Prostate gland (tissue), 2 donors: ENCODE results near the gene MGP. TPM values are rescaled to one million over a fixed set of nuclear protein-coding genes. Genes with fewer than 3 reads are reported as not detected.

Experiments
- DNase-seq: peaks from one replicate; pipeline ENCODE4 v3.0.0-alpha.2; 2019; ENCODE audit warnings: low spot score
- H3K27ac ChIP-seq, 2 donors: fragments of 200-600 bp; sonication (generic); 2 replicates each; pipeline ENCODE4 v1.5.1; 2017 to 2019
- H3K27me3 ChIP-seq: fragments of 200-600 bp; sonication (generic); replicated peaks from 2 replicates; pipeline ENCODE4 v1.5.1; 2019; ENCODE audit not compliant: insufficient read depth
- H3K36me3 ChIP-seq, 2 donors: fragments of 200-600 bp; sonication (generic); 1 replicate in 1 of 2; 2 replicates in 1 of 2; pipeline versions ENCODE4 v1.5.1 to v1.8.1; 2017 to 2019
- H3K4me1 ChIP-seq: fragments of 200-600 bp; sonication (generic); replicated peaks from 2 replicates; pipeline ENCODE4 v1.5.1; 2019
- H3K4me3 ChIP-seq, 2 donors: fragments of 200-600 bp; sonication (generic); 2 replicates each; pipeline ENCODE4 v1.5.1; 2017 to 2019
- H3K9me3 ChIP-seq: fragments of 200-600 bp; sonication (generic); 2 replicates; pipeline ENCODE4 v1.5.1; 2017
- POLR2A ChIP-seq: fragments of 450-650 bp; IDR thresholded peaks from one replicate; pipeline ENCODE4 v1.6.1; 2016; ENCODE audit warnings: antibody characterized with exemption, mild to moderate bottlenecking
- POLR2AphosphoS5 ChIP-seq: sonication (generic); formaldehyde crosslinking; IDR thresholded peaks from one replicate; pipeline ENCODE4 v1.6.1; 2017; ENCODE audit warnings: antibody characterized with exemption
- WGBS: methylation state at CpG from one replicate; pipeline ENCODE4 v1.1.5; 2018; 5-methylcytosine and 5-hydroxymethylcytosine counted together
- intact Hi-C: fragments of 100-400 bp; cut with DNase I; formaldehyde crosslinking; loops from one replicate; pipeline ENCODE4 v1.14.2; 2022
- total RNA-seq, 2 donors: library from RNA; depleted of rRNA; stranded (reverse); fragments of >200 nt; gene quantifications; one replicate each; pipeline ENCODE4 v1.1.0, GENCODE V29; 2016
- TF ChIP-seq, protein P1 (sequence below), 4 experiments: fragments of 200-600 bp in 2 of 4; fragments of 450-650 bp in 2 of 4; sonication (generic) in 2 of 4; IDR thresholded peaks; 1 replicate in 3 of 4; 2 replicates in 1 of 4; pipeline ENCODE4 v1.5.1; 2016 to 2019; ENCODE audit warnings: antibody characterized with exemption in 4 of 4, mild to moderate bottlenecking in 2 of 4, moderate library complexity in 2 of 4

The MGP gene
- total RNA-seq, 2 donors from 2014 or later, result 233 to 388 TPM

DNA sequence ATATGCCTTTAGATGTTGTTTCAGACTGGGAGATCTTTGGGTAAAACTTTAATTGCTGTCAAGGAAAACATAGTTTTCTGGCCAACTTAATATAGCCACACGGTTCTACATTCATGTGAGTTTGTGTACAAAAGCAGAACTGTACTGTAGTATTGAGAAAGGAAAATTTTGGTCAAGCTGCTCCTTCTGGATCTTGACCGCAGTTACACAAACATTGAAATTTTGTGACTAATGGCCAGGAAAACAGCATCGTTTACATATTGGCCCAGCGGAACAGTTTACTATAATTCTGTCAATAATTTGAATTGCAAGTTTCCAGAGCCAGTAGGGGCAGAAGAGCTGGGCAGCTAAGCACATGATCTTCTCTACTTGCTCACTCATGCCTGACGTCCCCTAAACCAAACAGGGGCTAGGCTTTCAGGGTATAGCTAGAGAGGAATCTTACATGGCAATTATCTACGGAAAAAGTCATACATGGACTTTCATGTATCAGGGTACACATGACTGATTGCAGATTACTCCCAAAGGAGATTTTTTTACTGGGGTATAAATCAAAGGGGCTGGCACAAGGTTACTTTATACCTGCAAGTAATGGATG is 31.0 kb downstream of the MGP start:
- Histone ChIP-seq H3K4me1 (no peaks in the 10 kb centered on the region), H3K9me3 (no peaks in the 10 kb centered on the region), H3K36me3 (no peaks in the 10 kb centered on the region), H3K27me3 (no peaks in the 10 kb centered on the region), H3K27ac (no peak overlapping the region), H3K4me3 (no peak overlapping the region)
- no peak for DNase-seq
- WGBS, result 39% methylated on average over 6 of the region's 6 CpGs
- TF ChIP-seq, protein P1, sequence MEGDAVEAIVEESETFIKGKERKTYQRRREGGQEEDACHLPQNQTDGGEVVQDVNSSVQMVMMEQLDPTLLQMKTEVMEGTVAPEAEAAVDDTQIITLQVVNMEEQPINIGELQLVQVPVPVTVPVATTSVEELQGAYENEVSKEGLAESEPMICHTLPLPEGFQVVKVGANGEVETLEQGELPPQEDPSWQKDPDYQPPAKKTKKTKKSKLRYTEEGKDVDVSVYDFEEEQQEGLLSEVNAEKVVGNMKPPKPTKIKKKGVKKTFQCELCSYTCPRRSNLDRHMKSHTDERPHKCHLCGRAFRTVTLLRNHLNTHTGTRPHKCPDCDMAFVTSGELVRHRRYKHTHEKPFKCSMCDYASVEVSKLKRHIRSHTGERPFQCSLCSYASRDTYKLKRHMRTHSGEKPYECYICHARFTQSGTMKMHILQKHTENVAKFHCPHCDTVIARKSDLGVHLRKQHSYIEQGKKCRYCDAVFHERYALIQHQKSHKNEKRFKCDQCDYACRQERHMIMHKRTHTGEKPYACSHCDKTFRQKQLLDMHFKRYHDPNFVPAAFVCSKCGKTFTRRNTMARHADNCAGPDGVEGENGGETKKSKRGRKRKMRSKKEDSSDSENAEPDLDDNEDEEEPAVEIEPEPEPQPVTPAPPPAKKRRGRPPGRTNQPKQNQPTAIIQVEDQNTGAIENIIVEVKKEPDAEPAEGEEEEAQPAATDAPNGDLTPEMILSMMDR (IDR thresholded peaks at IDR 0.05), result no peak
- TF ChIP-seq POLR2A (no peak), POLR2AphosphoS5 (no peak)
- intact Hi-C loops, result no loop called here

DNA sequence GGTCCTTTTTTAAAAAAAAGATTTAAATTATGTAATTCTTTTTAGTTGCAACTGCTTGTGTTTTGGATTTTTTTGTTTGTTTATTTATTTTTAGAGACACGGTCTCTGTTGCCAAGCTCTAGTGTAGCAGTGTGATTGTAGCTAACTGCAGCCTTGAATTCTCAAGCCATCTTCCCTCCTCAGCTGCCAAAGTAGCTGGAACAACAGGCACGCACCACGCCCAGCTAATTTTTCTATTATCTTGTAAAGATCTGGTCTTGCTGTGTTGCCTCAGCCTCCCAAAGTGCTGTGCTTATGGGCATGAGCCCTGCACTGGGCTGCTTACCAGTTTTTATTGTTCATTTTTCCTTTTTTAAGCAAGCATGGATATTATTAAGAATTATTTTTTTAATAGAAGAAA is 31.7 kb downstream of the MGP start:
- H3K9me3 ChIP-seq, result no peaks in the 10 kb centered on the region
- H3K27me3 ChIP-seq, result no peaks in the 10 kb centered on the region
- H3K4me1 ChIP-seq, result no peaks in the 10 kb centered on the region
- WGBS, result 16% methylated on average over 3 of the region's 3 CpGs
- no peaks in the 10 kb centered on the region for H3K36me3 ChIP-seq
- TF ChIP-seq, protein P1 (IDR thresholded peaks at IDR 0.05), result no peak
- TF ChIP-seq POLR2AphosphoS5 (peak; percentile 13), POLR2A (no peak)
- DNase-seq, result no peak
- no peak overlapping the region for H3K4me3 ChIP-seq
- intact Hi-C loops, result no loop called here
- no peak overlapping the region for H3K27ac ChIP-seq

- Histone ChIP-seq H3K4me1 (no peaks in the 10 kb centered on the region), H3K27ac (no peak overlapping the region), H3K4me3 (no peak overlapping the region), H3K9me3 (no peaks in the 10 kb centered on the region), H3K36me3 (no peaks in the 10 kb centered on the region), H3K27me3 (no peaks in the 10 kb centered on the region)
- TF ChIP-seq, protein P1 (IDR thresholded peaks at IDR 0.05), result no peak
- no peak for TF ChIP-seq POLR2AphosphoS5
- intact Hi-C loops, result no loop called here
- no peak for DNase-seq
Observed at GRCh38 chr12:14852880-14853279, 32.8 kb downstream of the MGP start.

GRCh38 chr12:14850929-14851663 is 34.6 kb downstream of the MGP start:
- intact Hi-C loops, result no loop called here
- no peak for TF ChIP-seq POLR2A
- TF ChIP-seq, protein P1 (IDR thresholded peaks at IDR 0.05), result no peak
- TF ChIP-seq POLR2AphosphoS5, result no peak
- Histone ChIP-seq H3K27ac (peak overlapping the region in 1 of 2 donors; percentile 59), H3K27me3 (no peaks in the 10 kb centered on the region), H3K4me3 (no peak overlapping the region), H3K9me3 (no peaks in the 10 kb centered on the region), H3K4me1 (no peaks in the 10 kb centered on the region), H3K36me3 (no peaks in the 10 kb centered on the region)
- DNase-seq, result no peak
- 0% methylated on average over 1 of the region's 1 CpG for WGBS

GRCh38 chr12:14849661-14850060 is 36.0 kb downstream of the MGP start:
- Histone ChIP-seq H3K4me1 (no peaks in the 10 kb centered on the region), H3K4me3 (no peak overlapping the region), H3K27me3 (no peaks in the 10 kb centered on the region), H3K27ac (peak overlapping the region; percentile 50 to 59), H3K36me3 (no peaks in the 10 kb centered on the region), H3K9me3 (no peaks in the 10 kb centered on the region)
- no peak for DNase-seq
- 15% methylated on average over 2 of the region's 2 CpGs for WGBS
- TF ChIP-seq, protein P1 (IDR thresholded peaks at IDR 0.05), result no peak
- peak; percentile 84 for TF ChIP-seq POLR2AphosphoS5
- intact Hi-C loops, result loop anchor here (5.0 to 10.0 kb wide), 4 partner anchors 43 to 425 kb away; partner anchors contain the start of gene RERG
